ENCODE measurements around the gene L3MBTL3.

The L3MBTL3 gene

DNA sequence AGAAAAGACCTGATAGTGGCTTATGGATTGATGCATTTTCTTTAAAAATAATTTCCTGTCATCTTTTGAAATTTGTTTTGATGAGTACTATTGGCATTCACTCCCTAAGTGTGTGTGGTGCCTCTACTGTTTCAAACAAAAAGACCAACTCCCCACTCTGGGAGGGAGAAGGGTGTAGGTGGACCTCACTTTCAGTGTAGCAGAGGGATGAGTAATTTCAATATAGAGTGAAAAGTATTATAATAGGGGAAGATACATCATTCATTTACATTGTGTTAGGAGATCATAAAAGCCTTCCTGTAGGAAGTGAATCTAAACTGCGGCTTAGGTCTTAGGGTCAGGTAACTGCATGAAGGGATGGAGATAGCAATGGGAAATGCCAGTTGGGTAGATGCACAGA, 158.0 kb downstream of the L3MBTL3 start:
- no peak for DNase-seq (ENCODE audit: extremely low read depth in 1 of 2, low read depth in 1 of 2)

DNA sequence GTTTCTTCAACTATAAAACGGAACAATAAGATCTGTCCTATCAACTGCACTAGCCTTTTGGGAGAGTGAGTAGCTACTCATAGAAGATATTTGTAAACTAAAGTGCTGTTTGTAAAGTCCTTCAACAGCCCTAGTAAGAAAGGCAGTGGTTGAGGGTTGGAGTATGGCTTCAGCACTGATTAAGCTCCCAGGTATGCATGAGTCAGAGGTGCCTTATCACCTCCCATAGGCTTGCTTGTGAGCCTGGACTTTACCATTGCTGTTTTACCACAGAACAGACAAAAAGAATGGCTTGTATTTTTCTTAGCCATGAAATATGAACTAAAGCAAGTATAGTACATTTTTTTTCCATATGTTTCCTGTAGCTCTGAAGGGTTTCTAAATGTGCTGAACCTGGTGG, 160.3 kb downstream of the L3MBTL3 start:
- DNase-seq (ENCODE audit: extremely low read depth in 1 of 2, low read depth in 1 of 2) = no peak

- no peak for DNase-seq (ENCODE audit: extremely low read depth in 1 of 2, low read depth in 1 of 2)
Observed at GRCh38 chr6:130182466-130182865, 164.1 kb downstream of the L3MBTL3 start.

- DNase-seq (ENCODE audit: extremely low read depth in 1 of 2, low read depth in 1 of 2) = peak in 1 of 2 donors; percentile 6
Observed at GRCh38 chr6:130183271-130184222, 165.2 kb downstream of the L3MBTL3 start.

GRCh38 chr6:130185658-130186057, 167.3 kb downstream of the L3MBTL3 start:
- DNase-seq (ENCODE audit: extremely low read depth in 1 of 2, low read depth in 1 of 2) = no peak

GRCh38 chr6:130187335-130188206, 169.2 kb downstream of the L3MBTL3 start:
- no peak for DNase-seq (ENCODE audit: extremely low read depth in 1 of 2, low read depth in 1 of 2)

- no peak for DNase-seq (ENCODE audit: extremely low read depth in 1 of 2, low read depth in 1 of 2)
Observed at GRCh38 chr6:130188207-130188899, 170.0 kb downstream of the L3MBTL3 start.

DNA sequence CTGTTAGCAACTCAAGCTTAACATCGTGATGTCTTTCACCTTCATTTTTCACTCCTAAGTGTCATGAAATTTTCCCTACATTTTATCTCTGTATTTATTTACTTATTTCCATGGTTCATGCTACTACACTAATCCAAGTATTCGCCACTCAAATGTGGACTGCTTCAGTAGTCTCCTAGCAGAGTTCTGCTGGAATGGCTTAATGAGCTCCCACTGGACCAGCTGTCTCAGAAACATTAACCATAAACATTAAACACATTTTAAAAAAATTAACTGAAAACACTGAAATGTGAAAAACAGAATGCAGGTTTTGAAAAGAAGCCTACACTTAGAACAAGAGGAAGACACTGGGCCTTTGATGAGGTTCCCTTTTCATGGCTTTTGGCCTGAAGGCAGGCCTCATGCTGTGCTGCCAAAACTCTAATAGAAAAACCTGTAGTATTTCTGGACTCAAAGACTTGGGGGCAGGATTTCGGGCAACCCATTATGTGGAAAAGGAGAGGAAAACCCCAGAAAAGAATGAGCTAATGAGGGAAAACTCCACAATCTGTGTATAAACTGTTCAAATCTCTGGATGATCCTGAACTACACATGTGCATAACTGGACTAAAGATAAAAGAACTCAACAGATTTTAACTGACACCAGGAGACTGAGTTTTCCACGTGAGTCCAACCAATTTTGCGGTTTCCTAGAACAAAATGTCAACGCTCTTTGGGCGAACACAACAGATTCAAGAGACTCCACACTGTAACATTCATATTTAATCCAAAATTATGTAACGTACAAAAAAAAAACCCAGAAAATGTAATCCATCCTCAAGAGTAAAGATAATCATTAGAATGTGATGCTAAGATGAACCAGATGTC, 171.4 kb downstream of the L3MBTL3 start:
- DNase-seq (ENCODE audit: extremely low read depth in 1 of 2, low read depth in 1 of 2) = no peak
